Measurements from ENCODE around the gene RASGRF1.
"Not testable (repeated sequence)": the region's sequence is repeated elsewhere in the genome, so short reads cannot be mapped to it uniquely, and the experiment has no call there.

The RASGRF1 gene

GRCh38 chr15:79116771-79117170 lies 26.2 kb upstream of the RASGRF1 start:
- no peak for TF ChIP-seq CTCF (IDR thresholded peaks at IDR 0.05; ENCODE audit: low read depth, low read length, missing control alignments)
- DNase-seq (ENCODE audit: low read depth) = no peak

GRCh38 chr15:79115986-79116665 lies 25.5 kb upstream of the RASGRF1 start:
- no peak for DNase-seq (ENCODE audit: low read depth)
- TF ChIP-seq CTCF (IDR thresholded peaks at IDR 0.05; ENCODE audit: low read depth, low read length, missing control alignments) = no peak
- no peak overlapping the region for H3K4me3 ChIP-seq (ENCODE audit: low read depth, low read length)

More at GRCh38 chr15:79116771-79117170, 26.2 kb upstream of the RASGRF1 start:
- no peak overlapping the region for H3K4me3 ChIP-seq (ENCODE audit: low read depth, low read length)

- TF ChIP-seq CTCF (IDR thresholded peaks at IDR 0.05; ENCODE audit: low read depth, low read length, missing control alignments) = no peak
- no peak for DNase-seq (ENCODE audit: low read depth)
- H3K4me3 ChIP-seq (ENCODE audit: low read depth, low read length) = no peak overlapping the region
Observed at GRCh38 chr15:79113831-79114230, 23.3 kb upstream of the RASGRF1 start.

GRCh38 chr15:79111404-79111803 lies 20.8 kb upstream of the RASGRF1 start:
- DNase-seq (ENCODE audit: low read depth) = not testable (repeated sequence)

GRCh38 chr15:79105141-79105540 lies 14.6 kb upstream of the RASGRF1 start:
- no peak for TF ChIP-seq CTCF (IDR thresholded peaks at IDR 0.05; ENCODE audit: low read depth, low read length, missing control alignments)
- DNase-seq (ENCODE audit: low read depth) = no peak
- no peak overlapping the region for H3K4me3 ChIP-seq (ENCODE audit: low read depth, low read length)

More at GRCh38 chr15:79111404-79111803, 20.8 kb upstream of the RASGRF1 start:
- not testable (repeated sequence) for H3K4me3 ChIP-seq (ENCODE audit: low read depth, low read length)

GRCh38 chr15:79102595-79102994 lies 12.0 kb upstream of the RASGRF1 start:
- no peak for TF ChIP-seq CTCF (IDR thresholded peaks at IDR 0.05; ENCODE audit: low read depth, low read length, missing control alignments)
- no peak overlapping the region for H3K4me3 ChIP-seq (ENCODE audit: low read depth, low read length)
- DNase-seq (ENCODE audit: low read depth) = no peak

- H3K4me3 ChIP-seq (ENCODE audit: low read depth, low read length) = no peak overlapping the region
- no peak for TF ChIP-seq CTCF (IDR thresholded peaks at IDR 0.05; ENCODE audit: low read depth, low read length, missing control alignments)
- DNase-seq (ENCODE audit: low read depth) = no peak
Observed at GRCh38 chr15:79101866-79102581, 11.4 kb upstream of the RASGRF1 start.

Data from GM12864 (cell line).